GM18499 (cell line): ENCODE data around the gene CYP2D6.
"Not testable (repeated sequence)": the region's sequence is repeated elsewhere in the genome, so short reads cannot be mapped to it uniquely, and the experiment has no call there.

Experiments
- ATAC-seq: cut with Tn5 transposase; IDR thresholded peaks from one replicate; pipeline ENCODE4 v1.9.1; 2021; ENCODE audit warnings: moderate number of reproducible peaks; ENCODE audit not compliant: insufficient read depth, unreplicated experiment

CYP2D6 gene

GRCh38 chr22:42160251-42160650 lies 29.6 kb upstream of the CYP2D6 start:
- ATAC-seq, result no peak

GRCh38 chr22:42158456-42159132 lies 28.0 kb upstream of the CYP2D6 start:
- ATAC-seq, result no peak

- ATAC-seq, result no peak
These were observed 26.0 kb upstream of the CYP2D6 start for GRCh38 chr22:42156598-42156997.

- no peak for ATAC-seq
These were observed 25.5 kb upstream of the CYP2D6 start for GRCh38 chr22:42156121-42156520.

GRCh38 chr22:42155053-42155543 lies 24.5 kb upstream of the CYP2D6 start:
- no peak for ATAC-seq

- ATAC-seq, result no peak
These were observed 23.9 kb upstream of the CYP2D6 start for GRCh38 chr22:42154293-42155052.

- no peak for ATAC-seq
These were observed 22.2 kb upstream of the CYP2D6 start for GRCh38 chr22:42152661-42153270.

- ATAC-seq, result no peak
These were observed 21.5 kb upstream of the CYP2D6 start for GRCh38 chr22:42151924-42152635.

- no peak for ATAC-seq
These were observed 20.3 kb upstream of the CYP2D6 start for GRCh38 chr22:42150727-42151590.

GRCh38 chr22:42149798-42150197 lies 19.2 kb upstream of the CYP2D6 start:
- ATAC-seq, result not testable (repeated sequence)

GRCh38 chr22:42145175-42145574 lies 14.6 kb upstream of the CYP2D6 start:
- no peak for ATAC-seq

GRCh38 chr22:42143859-42144822 lies 13.5 kb upstream of the CYP2D6 start:
- not testable (repeated sequence) for ATAC-seq

GRCh38 chr22:42142771-42143461 lies 12.3 kb upstream of the CYP2D6 start:
- ATAC-seq, result no peak

- ATAC-seq, result not testable (repeated sequence)
These were observed 10.9 kb upstream of the CYP2D6 start for GRCh38 chr22:42141307-42142057.

GRCh38 chr22:42140153-42140552 lies 9.5 kb upstream of the CYP2D6 start:
- not testable (repeated sequence) for ATAC-seq

- ATAC-seq, result not testable (repeated sequence)
These were observed 8.9 kb upstream of the CYP2D6 start for GRCh38 chr22:42139508-42139907.

GRCh38 chr22:42138972-42139371 lies 8.4 kb upstream of the CYP2D6 start:
- no peak for ATAC-seq
